Caco-2 (cell line): ENCODE measurements around the gene ANK3. TPM values are rescaled to one million over a fixed set of nuclear protein-coding genes. Genes with fewer than 3 reads are reported as not detected.

ENCODE experiments used
- BruUV-seq: library from RNA; stranded (reverse); fragments of 400-500 nt; replicated peaks from 2 replicates; lab custom pipeline; 2021; lab: Mats Ljungman, UMichigan
- CTCF ChIA-PET: fragments of 300-600 bp; sonication (Branson Sonifier 250); formaldehyde crosslinking; loops from one replicate; lab custom pipeline; 2022; ENCODE audit warnings: antibody characterized with exemption; lab: Charles Lee
- POLR2A ChIA-PET: fragments of 300-600 bp; sonication (Branson Sonifier 250); formaldehyde crosslinking; loops from one replicate; lab custom pipeline; 2022; ENCODE audit warnings: antibody characterized with exemption; lab: Charles Lee
- DNase-seq, 2 experiments: peaks; one replicate each; pipeline versions ENCODE4 v3.0.0 to v3.0.0-alpha.2; 2020 to 2022
- H3K27me3 ChIP-seq: replicated peaks from 2 replicates; pipeline ENCODE4 v1.6.0; 2011; ENCODE audit warnings: low read length; ENCODE audit not compliant: control insufficient read depth, insufficient read depth
- H3K36me3 ChIP-seq: 2 replicates; pipeline ENCODE4 v1.5.1; 2011; ENCODE audit warnings: low read length; ENCODE audit not compliant: control insufficient read depth, insufficient read depth
- H3K4me1 ChIP-seq: fragments of 250-450 bp; sonication (Bioruptor Pico); 2 replicates; pipeline ENCODE4 v1.5.1; 2020; ENCODE audit warnings: mild to moderate bottlenecking
- H3K4me3 ChIP-seq: 2 replicates; pipeline ENCODE4 v1.5.1; 2011; ENCODE audit warnings: low read depth, mild to moderate bottlenecking, control low read depth, low read length
- H3K9me3 ChIP-seq: fragments of 250-450 bp; sonication (Bioruptor Pico); 2 replicates; pipeline ENCODE4 v1.5.1; 2020; ENCODE audit warnings: mild to moderate bottlenecking, moderate library complexity
- H3K27ac Mint-ChIP-seq: one replicate; pipeline ENCODE4 v1.8.0; 2022; ENCODE audit warnings: mixed read lengths; ENCODE audit not compliant: unreplicated experiment
- H3K27me3 Mint-ChIP-seq: one replicate; pipeline ENCODE4 v1.8.0; 2022; ENCODE audit warnings: mixed read lengths; ENCODE audit not compliant: insufficient read depth, unreplicated experiment
- H3K36me3 Mint-ChIP-seq: one replicate; pipeline ENCODE4 v1.8.0; 2022; ENCODE audit warnings: mild to moderate bottlenecking, mixed read lengths; ENCODE audit not compliant: insufficient read depth, unreplicated experiment
- H3K4me1 Mint-ChIP-seq: one replicate; pipeline ENCODE4 v1.8.0; 2022; ENCODE audit warnings: low read depth, mixed read lengths; ENCODE audit not compliant: unreplicated experiment
- H3K4me3 Mint-ChIP-seq: one replicate; pipeline ENCODE4 v1.8.0; 2022; ENCODE audit warnings: mild to moderate bottlenecking, moderate library complexity, mixed read lengths; ENCODE audit not compliant: unreplicated experiment
- H3K9me3 Mint-ChIP-seq: one replicate; pipeline ENCODE4 v1.8.0; 2022; ENCODE audit warnings: mixed read lengths; ENCODE audit not compliant: unreplicated experiment
- CTCF ChIP-seq, 2 experiments: fragments of 200-600 bp in 1 of 2; IDR thresholded peaks; 1 replicate in 1 of 2; 2 replicates in 1 of 2; pipeline versions ENCODE4 v1.5.1 to v1.8.0; 2011 to 2022; ENCODE audit warnings: antibody characterized with exemption in 1 of 2, control low read depth in 1 of 2, inconsistent platforms in 1 of 2, low read depth in 1 of 2, low read length in 1 of 2, mild to moderate bottlenecking in 1 of 2, moderate library complexity in 1 of 2; ENCODE audit not compliant: insufficient read depth in 1 of 2, severe bottlenecking in 1 of 2, unreplicated experiment in 1 of 2
- intact Hi-C: fragments of 100-400 bp; cut with micrococcal nuclease; formaldehyde crosslinking; loops from one replicate; pipeline ENCODE4 v1.10.0; 2022; ENCODE audit not compliant: unreplicated experiment
- total RNA-seq: library from RNA; stranded (reverse); gene quantifications from 2 replicates; pipeline ENCODE4 v1.2.3, GENCODE V29; 2022

The ANK3 gene
- total RNA-seq, 1 experiment from 2014 or later, result 46.7 TPM

- no peak overlapping the region for H3K27ac Mint-ChIP-seq
- no peaks in the 10 kb centered on the region for H3K36me3 ChIP-seq
- H3K36me3 Mint-ChIP-seq, result no peaks in the 10 kb centered on the region
- ChIA-PET CTCF (no interaction called here), POLR2A (no interaction called here)
- H3K27me3 Mint-ChIP-seq, result no peaks in the 10 kb centered on the region
- TF ChIP-seq CTCF (IDR thresholded peaks at IDR 0.05; ENCODE audit: insufficient read depth in 1 of 2, low read depth in 1 of 2, low read length in 1 of 2, severe bottlenecking in 1 of 2, unreplicated experiment in 1 of 2), result no peak
- H3K4me3 Mint-ChIP-seq, result no peak overlapping the region
- H3K4me1 ChIP-seq, result no peaks in the 10 kb centered on the region
- DNase-seq, result no peak
- no peaks in the 10 kb centered on the region for H3K4me1 Mint-ChIP-seq
- intact Hi-C loops, result no loop called here
- H3K9me3 Mint-ChIP-seq, result no peaks in the 10 kb centered on the region
- no peak overlapping the region for H3K4me3 ChIP-seq
- H3K9me3 ChIP-seq, result 0 out of 2 replicates have a peak, but pooled peaks cover 2% of the 10 kb centered on the region
- H3K27me3 ChIP-seq, result no peaks in the 10 kb centered on the region
- BruUV-seq, result no TSS peak
Observed at GRCh38 chr10:60323162-60323561, 66.5 kb downstream of the ANK3 start.

- TF ChIP-seq CTCF (IDR thresholded peaks at IDR 0.05; ENCODE audit: insufficient read depth in 1 of 2, low read depth in 1 of 2, low read length in 1 of 2, severe bottlenecking in 1 of 2, unreplicated experiment in 1 of 2), result no peak
- ChIA-PET POLR2A (no interaction called here), CTCF (no interaction called here)
- Mint-ChIP-seq H3K9me3 (no peaks in the 10 kb centered on the region), H3K27ac (no peak overlapping the region), H3K36me3 (no peaks in the 10 kb centered on the region), H3K27me3 (no peaks in the 10 kb centered on the region), H3K4me3 (no peak overlapping the region), H3K4me1 (no peaks in the 10 kb centered on the region)
- no peak for DNase-seq
- no TSS peak for BruUV-seq
- Histone ChIP-seq H3K36me3 (no peaks in the 10 kb centered on the region), H3K4me1 (no peaks in the 10 kb centered on the region), H3K4me3 (no peak overlapping the region), H3K9me3 (no peaks in the 10 kb centered on the region), H3K27me3 (no peaks in the 10 kb centered on the region)
- intact Hi-C loops, result no loop called here
Observed at GRCh38 chr10:60320666-60321065, 69.0 kb downstream of the ANK3 start.

- POLR2A ChIA-PET, result no interaction called here
Observed at GRCh38 chr10:60316029-60316428, 73.6 kb downstream of the ANK3 start.

More at GRCh38 chr10:60316029-60316428, 73.6 kb downstream of the ANK3 start:
- CTCF ChIA-PET, result no interaction called here
- BruUV-seq, result no TSS peak
- H3K4me3 Mint-ChIP-seq, result no peak overlapping the region
- Histone ChIP-seq H3K4me1 (peaks cover 16% of the 10 kb centered on the region), H3K27me3 (no peaks in the 10 kb centered on the region), H3K9me3 (no peaks in the 10 kb centered on the region), H3K4me3 (no peak overlapping the region), H3K36me3 (no peaks in the 10 kb centered on the region)
- no peaks in the 10 kb centered on the region for H3K36me3 Mint-ChIP-seq
- intact Hi-C loops, result no loop called here
- DNase-seq, result no peak
- H3K9me3 Mint-ChIP-seq, result no peaks in the 10 kb centered on the region
- no peaks in the 10 kb centered on the region for H3K27me3 Mint-ChIP-seq
- no peak for TF ChIP-seq CTCF (IDR thresholded peaks at IDR 0.05; ENCODE audit: insufficient read depth in 1 of 2, low read depth in 1 of 2, low read length in 1 of 2, severe bottlenecking in 1 of 2, unreplicated experiment in 1 of 2)
- no peak overlapping the region for H3K27ac Mint-ChIP-seq
- peaks cover 29% of the 10 kb centered on the region for H3K4me1 Mint-ChIP-seq
